Glomerular endothelial cell (primary cell): ENCODE results near the gene ITGA7. TPM values are rescaled to one million over a fixed set of nuclear protein-coding genes. Genes with fewer than 3 reads are reported as not detected.

Experiments used
- DNase-seq: peaks from one replicate; pipeline ENCODE4 v3.0.0-alpha.2; 2011; ENCODE audit warnings: low read depth, low spot score; ENCODE audit errors: extremely low read depth
- total RNA-seq: library from RNA; depleted of rRNA; stranded (reverse); fragments of >200 nt; gene quantifications from 2 replicates; pipeline ENCODE4 v1.2.3, GENCODE V29; 2015

ITGA7 gene
- total RNA-seq, 1 donor from 2014 or later, result 0.18 TPM

DNA sequence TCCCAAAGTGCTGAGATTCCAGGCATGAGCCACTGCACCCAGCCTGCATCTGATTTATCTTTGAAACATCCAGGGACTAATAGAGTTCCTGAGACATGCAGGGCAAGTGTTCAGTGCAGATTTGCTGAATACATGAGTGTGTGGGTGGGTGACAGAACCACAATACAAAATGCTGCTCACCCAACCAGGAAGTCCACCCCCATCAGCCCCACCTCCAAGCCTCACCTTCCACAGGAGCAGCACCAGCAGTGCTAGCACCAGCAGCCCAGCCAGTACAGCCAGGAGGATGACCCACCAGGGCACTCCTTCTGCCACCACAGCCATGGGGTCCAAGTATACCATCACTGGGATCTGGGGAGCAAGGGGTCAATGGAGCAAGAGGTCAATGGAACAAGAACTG lies 20.0 kb downstream of the ITGA7 start:
- no peak for DNase-seq

DNA sequence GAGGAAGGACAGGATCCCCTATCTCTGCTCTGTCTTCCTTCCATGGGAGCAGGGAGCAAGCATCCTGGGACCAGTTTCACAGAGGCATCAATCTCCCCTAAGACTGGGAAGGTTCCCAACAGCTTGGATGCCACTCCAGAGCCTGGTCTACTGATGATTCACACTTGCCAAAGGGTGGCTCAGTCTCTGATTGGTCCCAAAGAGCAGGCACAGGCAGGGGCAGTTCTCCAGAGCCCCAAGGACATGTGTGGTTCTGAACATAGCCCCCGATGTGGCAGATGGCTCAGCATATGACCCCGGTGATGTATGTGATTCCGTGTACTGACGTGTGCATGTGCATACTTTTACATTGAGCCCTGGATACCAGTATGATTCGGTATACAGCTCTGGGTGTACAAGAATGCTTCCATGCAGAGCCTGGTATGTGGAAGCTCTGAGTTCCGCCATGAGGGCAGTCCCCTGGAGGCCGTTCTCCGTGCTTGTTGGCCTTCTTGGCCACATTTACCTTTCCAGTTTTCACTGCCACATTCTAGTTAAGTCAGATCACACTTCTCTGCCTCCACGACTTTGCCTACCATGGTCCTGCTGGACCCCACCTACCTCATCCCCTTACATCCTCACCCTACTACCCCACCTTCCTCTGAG lies 21.2 kb downstream of the ITGA7 start:
- no peak for DNase-seq

- DNase-seq, result no peak
Measured at GRCh38 chr12:55685671-55686070, 22.0 kb downstream of the ITGA7 start.

DNA sequence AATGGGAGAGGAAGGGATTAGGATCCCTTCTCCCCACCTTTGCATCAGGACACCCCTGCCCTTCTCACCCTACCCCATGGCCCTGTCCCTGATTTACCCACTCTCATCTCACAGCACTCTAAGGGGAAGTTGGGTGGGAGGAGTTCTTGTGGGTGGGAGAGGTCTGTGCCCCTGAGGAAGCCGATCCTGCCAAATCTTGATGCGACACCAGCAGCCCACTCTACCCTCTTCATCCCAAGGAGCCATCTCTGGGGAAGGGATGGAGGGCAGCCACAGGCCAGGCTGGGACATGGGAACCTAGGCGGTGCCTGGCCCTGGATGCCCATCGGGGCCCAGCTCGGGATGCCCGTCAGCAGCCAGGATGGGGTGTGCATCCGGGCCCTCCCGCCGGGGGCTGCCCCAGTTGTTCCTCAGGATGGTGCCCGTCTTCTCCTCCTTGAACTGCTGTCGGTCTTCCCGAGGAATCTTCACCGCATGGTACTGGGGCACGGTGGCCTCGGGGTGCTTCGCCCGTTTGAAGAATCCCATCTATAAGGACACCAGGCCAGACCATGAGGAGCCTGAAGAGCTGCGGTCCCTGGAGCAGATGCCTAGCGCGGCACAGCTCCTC lies 22.8 kb downstream of the ITGA7 start:
- DNase-seq, result no peak

GRCh38 chr12:55683676-55684075 lies 24.0 kb downstream of the ITGA7 start:
- DNase-seq, result no peak

GRCh38 chr12:55682087-55682796 lies 25.5 kb downstream of the ITGA7 start:
- DNase-seq, result no peak

- no peak for DNase-seq
Measured at GRCh38 chr12:55681142-55682077, 26.3 kb downstream of the ITGA7 start.

- DNase-seq, result no peak
Measured at GRCh38 chr12:55679691-55680090, 28.0 kb downstream of the ITGA7 start.

DNA sequence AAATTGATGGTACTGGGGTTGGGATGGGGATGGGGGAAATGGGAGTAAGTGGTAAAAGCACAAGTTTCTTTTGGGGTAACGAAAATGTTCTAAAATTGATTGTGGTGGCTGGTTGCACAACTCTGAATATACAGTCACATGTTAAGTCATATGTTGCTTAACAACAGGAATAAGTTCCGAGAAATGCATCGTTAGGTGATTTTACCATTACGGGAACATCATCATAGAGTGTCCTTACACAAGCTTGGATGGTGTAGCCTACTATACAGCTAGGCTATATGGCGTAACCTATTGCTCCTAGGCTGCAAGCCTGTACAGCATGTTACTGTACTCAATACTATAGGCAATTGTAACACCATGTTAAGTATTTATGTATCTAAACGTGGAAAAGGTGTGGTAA lies 31.0 kb downstream of the ITGA7 start:
- no peak for DNase-seq

GRCh38 chr12:55675666-55676065 lies 32.0 kb downstream of the ITGA7 start:
- DNase-seq, result no peak

DNA sequence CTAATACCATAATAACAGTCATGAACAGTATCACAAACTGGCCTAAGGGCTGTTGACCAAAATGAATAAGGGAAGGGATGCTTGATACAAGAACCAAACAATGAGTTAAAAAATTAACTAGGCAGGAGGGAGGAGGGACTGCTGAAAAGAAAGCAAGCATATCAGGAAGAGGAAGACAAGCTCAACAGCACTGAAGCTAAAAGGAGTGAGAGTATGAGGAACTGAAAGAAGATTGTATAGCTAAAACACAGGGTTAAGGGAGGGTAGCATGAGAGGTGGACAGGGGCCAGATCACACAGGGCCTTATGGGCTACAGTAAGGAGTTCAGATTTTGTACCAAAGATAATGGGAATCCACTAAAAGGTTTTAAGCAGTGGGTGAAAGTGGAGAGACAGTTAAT lies 34.1 kb downstream of the ITGA7 start:
- no peak for DNase-seq

GRCh38 chr12:55671746-55672145 lies 36.0 kb downstream of the ITGA7 start:
- no peak for DNase-seq

DNA sequence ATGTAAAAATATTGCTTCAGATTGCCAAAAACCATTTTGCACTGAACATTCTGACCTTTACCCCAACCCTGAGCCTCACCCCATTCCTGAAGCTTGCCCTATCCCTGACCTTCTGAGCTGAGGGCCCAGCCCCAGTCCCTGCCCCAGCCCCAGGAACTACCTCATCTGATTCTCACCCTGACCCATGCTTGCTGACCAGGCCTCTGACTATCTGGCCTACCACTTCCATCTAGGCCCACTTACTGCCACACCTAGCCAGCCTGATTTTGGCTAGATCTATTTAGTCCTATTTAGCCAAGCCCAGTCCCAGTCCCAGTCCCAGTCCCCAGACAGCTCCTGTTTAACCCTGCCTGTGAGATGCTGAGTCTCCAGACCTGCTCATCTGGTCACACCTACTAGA lies 37.4 kb downstream of the ITGA7 start:
- no peak for DNase-seq

DNA sequence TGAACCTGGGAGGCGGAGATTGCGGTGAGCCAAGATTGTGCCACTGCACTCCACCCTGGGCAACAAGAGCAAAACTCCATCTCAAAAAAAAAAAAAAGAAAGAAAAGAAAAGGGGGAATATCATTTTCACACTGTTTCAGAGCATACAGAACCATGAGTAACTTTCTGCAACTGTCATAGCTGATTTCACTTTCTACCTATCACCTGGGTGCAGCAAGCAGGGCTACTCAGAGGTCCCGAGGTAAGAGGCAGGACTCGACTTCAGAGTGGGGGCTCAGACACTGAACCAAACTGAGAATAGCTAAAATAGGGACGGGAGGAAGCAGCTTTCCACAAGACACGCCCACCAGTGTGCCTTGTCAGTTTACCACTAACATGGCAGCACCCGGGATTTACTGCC lies 41.2 kb downstream of the ITGA7 start:
- DNase-seq, result no peak

GRCh38 chr12:55664826-55665225 lies 42.9 kb downstream of the ITGA7 start:
- no peak for DNase-seq

- DNase-seq, result no peak
Measured at GRCh38 chr12:55663391-55663790, 44.3 kb downstream of the ITGA7 start.

DNA sequence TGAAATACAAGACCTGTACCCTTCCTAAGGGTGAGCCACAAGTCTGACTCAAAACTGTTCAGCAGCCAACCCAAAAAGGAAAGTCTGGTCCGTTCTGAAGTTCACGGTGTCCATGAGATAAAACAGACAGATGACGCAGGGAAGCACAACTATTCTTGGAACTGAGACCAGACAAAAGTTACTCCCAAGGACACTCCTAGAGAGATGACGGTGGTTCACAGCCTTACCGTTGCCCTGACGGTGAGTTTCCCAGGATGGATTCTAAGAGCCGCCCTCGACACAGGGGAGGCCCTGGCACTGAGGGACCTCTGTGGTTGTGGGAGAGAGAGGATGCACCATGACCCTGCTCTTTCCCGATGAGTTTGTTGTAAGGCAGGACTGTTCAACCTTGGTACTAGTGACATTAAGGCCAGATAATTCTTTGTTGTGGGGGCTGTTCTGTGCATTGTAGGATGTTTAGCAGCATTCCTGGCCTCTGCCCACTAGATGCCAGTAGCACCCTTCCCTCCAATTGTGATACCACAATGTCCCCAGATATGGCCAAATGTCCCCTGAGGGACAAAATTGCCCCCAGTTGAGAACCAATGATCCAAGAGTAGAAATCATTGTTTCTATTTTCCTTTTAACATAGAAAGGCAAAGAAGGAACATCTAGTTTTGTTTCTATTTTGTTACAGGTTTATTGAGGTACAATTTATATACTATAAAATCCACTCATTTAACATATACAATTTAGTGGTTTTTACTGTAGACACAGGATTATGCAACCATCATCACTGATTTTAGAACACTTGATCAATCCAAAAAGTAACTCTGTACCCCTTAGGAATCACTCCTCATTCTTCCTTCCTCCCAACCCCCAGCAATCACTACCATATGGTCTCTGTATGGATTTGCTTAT lies 48.0 kb downstream of the ITGA7 start:
- DNase-seq, result no peak

GRCh38 chr12:55658635-55659391 lies 48.9 kb downstream of the ITGA7 start:
- DNase-seq, result no peak

GRCh38 chr12:55658212-55658611 lies 49.5 kb downstream of the ITGA7 start:
- DNase-seq, result no peak
